ENCODE results near the gene PRR22.
"Not testable (repeated sequence)": the region's sequence is repeated elsewhere in the genome, so short reads cannot be mapped to it uniquely, and the experiment has no call there.

Gene PRR22

DNA sequence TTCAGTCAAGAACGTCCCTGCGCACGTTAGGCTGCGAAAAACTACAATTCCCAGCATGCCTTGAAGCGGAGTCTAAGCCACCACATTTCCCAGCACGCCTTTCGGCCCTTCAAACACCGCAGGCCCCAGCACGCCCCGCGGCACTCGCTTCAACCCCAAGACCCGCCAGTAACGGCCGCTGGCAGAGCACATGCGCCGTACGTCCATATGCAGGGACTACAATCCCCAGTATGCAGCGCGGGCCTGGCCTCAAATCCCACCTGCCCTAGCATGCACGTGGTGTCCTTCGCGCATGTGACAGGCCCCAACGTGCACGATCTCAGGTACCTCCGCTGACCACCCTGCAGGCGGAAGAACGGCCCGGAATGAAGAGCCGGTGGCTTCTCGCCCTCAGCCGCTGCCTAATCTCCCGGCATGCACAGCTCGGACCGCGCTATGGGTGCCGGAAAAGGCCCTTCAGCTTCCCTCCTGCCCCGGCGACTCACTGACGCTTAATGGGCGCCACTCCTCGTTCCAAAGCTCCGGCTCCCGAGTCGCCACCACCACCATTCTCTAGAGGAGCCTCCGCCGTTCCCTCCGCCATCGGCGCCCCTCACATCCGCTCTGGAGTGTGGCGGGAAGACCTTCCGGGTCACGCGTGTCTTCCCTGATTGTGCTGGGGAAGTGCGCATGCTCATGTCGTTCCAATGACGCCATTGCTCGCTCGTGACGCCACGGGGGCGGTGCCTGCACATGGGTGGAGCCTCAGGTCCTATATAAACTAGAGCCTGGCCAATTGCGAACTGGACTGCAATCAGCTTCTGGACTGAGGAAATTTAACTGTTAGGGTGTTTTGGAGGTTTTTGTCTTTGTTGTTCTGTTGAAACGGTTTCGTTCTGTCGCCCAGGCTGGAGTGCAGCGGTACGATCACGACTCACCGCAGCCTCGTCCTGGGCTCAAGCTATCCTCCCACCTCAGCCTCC, 6.3 kb upstream of the PRR22 start, which contains the start of gene DUS3L:
DUS3L (minus strand) TSS at position 605 of the 962 bp plus-strand sequence; CDS start at position 583, 22 bp downstream.
- peak; percentile 93 for DNase-seq (ENCODE audit: low spot score)

DNA sequence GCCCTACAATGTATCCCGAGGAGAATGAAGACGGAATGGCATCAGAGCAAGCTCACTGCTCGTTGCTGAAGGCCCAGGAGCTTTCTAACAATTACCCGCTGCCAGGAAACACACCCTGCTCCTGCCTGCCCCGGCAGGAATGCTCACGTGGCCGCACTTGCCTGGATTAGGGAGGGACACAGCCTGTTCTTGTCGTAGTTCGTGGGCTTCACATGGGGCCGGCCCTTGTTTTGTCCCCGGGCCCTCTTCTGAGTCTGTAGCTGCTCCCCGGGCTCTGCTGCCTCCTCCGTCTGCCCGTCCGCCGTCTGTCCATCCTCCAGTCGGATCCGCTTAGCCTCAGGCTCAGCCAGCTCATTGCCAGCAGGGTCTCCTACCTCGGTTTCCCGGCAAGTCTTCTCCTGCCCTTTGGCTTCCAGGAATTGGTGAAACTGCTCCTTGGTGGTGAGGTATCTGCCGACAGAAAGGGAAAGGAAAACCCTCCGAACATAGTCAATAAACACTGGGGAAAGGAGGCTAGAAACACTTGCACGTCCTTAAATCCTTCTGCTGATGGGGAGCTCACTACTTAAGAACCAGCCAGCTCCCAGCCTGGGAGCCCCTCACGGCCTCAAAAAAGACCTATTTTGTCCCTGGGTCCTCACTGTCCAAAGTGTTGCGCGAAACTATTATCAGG, 5.5 kb upstream of the PRR22 start:
- DNase-seq (ENCODE audit: low spot score): no peak

DNA sequence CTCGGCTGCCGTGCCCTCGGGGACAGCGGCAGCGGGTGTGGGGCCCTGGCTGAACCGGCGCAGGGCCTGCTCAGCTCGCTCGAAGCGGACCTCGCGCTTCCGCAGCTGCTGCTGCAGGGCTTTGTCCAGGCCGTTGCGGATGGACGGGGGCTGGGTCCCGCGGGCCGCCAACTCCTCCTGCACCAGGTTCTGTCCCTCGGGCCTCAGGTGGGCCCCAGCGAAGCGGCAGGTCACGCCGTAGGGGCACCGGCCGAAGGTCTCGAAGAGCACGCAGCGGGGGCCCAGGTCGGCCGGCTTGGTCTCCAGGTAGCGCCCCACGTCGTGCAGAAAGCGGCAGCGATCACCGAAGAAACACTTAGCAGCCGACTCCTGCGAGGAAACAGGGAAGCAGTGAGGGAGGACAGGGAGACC, 4.8 kb upstream of the PRR22 start:
- no peak for DNase-seq (ENCODE audit: low spot score)

DNA sequence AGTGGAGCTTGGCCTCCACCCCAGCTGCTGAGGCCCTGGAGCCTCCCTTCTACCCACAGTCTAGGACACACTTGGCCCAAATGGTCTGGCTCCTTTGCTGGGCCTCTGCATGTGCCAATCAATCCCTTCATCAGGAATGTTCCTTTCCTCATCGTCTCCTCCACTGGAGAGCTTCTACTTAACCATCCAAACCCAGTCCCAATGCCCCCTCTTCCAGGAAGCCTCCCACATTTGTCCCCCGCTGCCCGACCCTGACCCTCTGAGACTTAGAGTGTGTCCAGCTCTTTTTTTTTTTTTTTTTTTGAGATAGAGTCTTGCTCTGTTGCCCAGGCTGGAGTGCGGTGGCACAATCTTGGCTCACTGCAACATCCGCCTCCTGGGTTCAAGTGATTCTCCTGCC, 3.9 kb upstream of the PRR22 start:
- DNase-seq (ENCODE audit: low spot score): no peak

GRCh38 chr19:5787409-5788182, 3.0 kb upstream of the PRR22 start:
- no peak for DNase-seq (ENCODE audit: low spot score)

DNA sequence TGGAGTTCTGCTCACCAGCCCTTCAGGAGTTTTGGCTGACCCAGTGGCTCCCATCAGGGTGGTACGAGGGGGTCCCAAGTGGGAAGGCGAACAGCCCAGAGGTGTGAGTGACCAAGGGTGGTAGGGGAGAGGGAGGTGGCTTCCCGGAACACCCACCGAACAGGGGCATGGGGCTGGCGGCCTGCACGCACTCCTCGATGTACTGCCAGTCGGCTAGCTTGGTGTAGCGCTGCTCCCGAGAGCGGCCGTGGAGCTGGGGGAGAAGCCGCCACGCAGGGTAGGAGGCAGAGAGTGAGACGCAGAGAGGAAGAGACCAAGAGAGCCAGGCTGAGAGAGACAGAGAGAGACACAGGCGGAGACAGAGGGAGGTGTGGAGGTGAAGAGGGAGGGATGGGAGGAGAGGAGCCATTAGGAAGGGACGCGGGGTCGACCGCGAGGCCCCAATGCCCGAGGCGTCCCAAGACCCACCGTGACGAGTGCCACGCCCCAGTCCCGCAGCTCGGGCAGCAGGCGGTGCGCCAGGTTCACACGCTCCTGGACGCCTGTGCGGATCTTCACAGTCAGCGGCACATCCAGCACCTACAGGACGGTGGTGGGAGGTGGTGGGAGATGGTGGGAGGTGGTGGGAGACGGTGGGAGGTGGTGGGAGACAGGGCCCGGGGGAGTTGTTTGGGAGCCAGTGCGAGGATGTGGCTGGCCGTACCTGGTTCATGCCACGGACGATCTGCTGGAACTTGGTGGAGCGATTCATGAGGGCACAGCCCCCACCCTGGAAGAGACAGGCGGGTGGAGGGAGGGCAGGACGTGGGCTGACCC, 2.3 kb upstream of the PRR22 start:
- no peak for DNase-seq (ENCODE audit: low spot score)

DNA sequence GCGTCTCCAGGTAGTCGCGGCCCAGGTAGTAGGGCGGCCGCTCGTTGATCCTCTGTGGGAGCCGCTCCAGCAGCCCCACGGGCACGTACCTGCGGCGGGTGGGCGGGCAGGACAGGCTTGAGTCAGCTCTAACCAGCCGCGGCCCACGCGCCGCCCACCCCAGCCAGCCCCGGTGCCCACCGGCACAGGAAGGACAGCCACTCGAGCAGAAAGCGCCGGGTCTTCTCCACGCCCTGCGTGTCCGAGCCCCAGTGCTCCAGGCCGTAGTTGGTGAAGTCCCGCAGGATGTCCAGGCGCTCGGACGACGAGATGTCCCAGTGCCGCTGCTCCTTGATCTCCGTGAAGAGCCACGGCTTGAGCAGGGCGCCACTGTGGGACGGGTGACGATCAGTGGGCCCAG, 877 bp upstream of the PRR22 start:
- DNase-seq (ENCODE audit: low spot score): no peak

DNA sequence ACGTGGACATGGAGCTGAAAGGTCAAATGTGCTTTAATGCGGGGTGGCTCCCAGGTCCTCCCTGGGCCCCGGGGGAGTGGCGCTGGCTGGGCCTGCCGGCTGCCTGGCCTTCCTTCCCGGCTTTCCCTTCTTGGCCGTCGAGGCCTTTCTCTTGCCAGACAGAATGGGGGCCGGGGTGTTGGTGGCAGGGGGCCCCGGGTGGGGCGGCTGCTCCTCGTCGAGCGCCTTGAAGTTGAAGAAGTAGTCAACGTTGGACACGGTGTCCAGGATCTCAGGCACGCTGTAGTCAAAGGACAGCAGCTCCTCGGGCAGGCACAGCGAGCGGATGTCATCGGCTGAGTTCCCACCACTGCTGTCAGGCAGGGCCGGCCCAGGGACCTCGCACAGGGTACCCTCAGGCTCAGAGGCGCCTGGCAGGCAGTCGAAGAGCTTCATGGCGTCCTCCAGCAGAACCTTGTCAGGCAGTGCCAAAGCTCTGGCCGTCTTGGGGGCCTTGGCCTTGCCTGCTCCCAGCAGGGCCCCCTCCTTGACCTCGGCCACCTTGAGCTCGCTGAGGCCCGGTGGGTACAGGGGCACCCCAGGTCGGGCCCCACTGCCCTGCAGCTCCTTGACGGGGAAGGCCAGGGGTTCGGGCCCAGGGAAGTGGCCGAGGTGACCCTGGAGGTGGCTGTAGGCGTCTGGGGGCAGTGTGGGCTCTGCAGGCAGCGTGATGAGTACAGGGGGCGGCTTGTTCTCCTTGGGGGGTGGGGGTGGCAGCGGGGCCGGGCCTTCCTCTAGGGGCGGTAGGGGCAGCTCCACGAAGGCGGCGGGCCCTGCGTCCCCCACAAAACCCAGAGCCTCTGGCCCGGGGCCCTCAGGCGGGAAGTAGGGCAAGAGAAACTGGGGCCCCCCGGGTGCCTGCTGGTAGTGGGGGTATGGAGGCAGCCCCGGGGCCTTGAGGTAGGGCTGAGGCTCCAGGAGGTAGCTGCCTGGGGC, 1.3 kb downstream of the PRR22 start:
- DNase-seq (ENCODE audit: low spot score): no peak

DNA sequence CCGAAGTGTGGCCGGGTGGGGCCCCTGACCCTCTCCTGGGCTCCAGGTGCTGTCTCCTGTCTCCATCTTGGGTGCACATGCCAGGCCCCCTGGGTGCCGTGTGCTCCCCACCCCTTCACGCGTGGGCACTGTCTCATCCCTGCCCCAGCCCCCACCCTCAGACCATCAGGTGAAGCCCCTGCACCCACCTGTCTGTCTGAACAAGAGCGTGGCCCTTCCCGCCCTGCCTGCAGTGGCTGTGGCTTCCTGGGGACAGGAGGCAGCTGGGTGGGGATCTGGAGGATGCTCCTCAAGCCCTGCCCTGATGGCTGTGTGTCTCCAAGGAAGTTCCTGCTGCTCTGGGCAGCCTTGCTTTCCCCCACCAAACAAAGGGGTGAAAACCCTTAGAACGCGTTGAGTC, 2.2 kb downstream of the PRR22 start:
- DNase-seq (ENCODE audit: low spot score): no peak

GRCh38 chr19:5780916-5781315, 3.6 kb downstream of the PRR22 start:
- not testable (repeated sequence) for DNase-seq (ENCODE audit: low spot score)

DNA sequence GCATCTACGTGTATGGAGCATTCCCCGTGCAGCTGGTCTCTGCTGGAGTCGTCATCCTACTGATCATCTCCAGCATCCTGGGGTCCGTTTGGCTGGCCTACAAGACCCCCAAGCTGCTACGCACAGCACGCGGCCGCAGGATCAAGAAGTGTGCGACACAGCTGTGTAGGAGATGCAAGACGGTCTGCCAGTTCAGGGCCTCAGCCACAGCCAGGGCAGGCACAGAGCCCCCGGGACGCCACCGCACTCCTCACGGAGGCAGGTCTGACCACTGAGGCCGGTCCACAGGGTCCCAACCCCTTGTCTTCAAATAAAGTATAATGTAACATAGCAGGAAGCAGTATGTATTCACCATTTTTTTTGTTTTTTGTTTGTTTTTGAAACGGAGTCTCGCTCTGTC, 6.1 kb downstream of the PRR22 start:
- no peak for DNase-seq (ENCODE audit: low spot score)

DNA sequence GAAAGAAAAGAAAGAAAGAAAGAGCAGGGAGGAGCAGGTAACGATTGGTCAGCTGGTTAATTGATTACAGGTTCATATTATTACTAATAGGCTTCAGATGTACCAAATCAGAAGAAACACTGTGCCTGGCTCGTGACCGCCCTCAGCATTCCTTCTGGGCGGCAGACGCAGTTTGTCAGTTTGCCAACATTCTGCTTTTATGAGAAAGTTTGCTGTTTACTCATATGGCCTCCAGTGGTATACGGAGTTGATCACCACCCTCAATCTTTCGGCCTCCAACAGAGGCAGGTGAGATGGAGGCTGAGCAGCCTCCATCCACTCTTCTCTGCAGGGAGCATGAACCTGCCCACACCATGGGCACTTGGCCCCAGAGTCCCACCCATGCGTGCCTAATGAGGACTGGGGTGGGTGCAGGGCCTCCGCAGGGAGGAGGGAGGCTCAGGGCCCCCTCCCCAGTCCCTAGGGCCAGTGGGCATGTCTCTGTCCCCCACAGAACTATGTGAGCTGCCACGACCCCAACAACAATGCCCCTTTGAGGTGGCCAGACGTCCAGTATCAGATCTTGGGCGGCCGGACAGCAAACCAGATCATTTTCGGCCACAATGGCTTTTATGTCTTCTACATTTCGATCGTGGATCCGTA, 8.8 kb downstream of the PRR22 start:
- no peak for DNase-seq (ENCODE audit: low spot score)

GRCh38 chr19:5774921-5775320, 9.6 kb downstream of the PRR22 start:
- DNase-seq (ENCODE audit: low spot score): no peak

- DNase-seq (ENCODE audit: low spot score): no peak
Observed at GRCh38 chr19:5773276-5773675, 11.3 kb downstream of the PRR22 start.

GRCh38 chr19:5772416-5772815, 12.1 kb downstream of the PRR22 start:
- no peak for DNase-seq (ENCODE audit: low spot score)

DNA sequence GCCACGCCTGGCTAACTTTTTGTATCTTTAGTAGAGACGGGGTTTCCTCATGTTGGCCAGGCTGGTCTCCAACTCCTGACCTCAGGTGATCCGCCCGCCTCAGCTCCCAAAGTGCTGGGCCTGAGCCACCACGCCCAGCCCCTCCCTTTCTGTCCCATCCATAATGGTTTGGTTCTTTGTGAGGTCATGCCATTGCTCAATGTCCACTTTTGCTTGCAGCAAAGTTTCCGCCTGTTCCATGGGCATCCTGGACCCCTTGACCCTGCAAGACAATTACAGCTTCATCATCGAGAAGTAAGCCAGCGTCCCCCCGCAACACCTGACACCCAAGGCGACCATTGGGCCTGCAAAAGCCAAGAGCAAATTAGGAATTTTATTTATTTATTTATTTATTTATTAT, 16.6 kb downstream of the PRR22 start:
- DNase-seq (ENCODE audit: low spot score): no peak

GRCh38 chr19:5765220-5765619, 19.3 kb downstream of the PRR22 start:
- no peak for DNase-seq (ENCODE audit: low spot score)

- no peak for DNase-seq (ENCODE audit: low spot score)
Observed at GRCh38 chr19:5762608-5763217, 21.8 kb downstream of the PRR22 start.

- no peak for DNase-seq (ENCODE audit: low spot score)
Observed at GRCh38 chr19:5753743-5754142, 30.8 kb downstream of the PRR22 start.
